HEK293T (cell line): ENCODE measurements around the gene AGK.

ENCODE experiments used
- FOXM1 ChIP-seq: fragments of 450-650 bp; IDR thresholded peaks from 2 replicates; pipeline ENCODE4 v1.6.1; 2017; ENCODE audit warnings: mild to moderate bottlenecking, borderline replicate concordance
- SP1 ChIP-seq: fragments of 450-650 bp; IDR thresholded peaks from 2 replicates; pipeline ENCODE4 v1.6.1; 2017

- TF ChIP-seq SP1 (no peak), FOXM1 (no peak)
Measured at GRCh38 chr7:141527076-141527475, 24.1 kb upstream of the AGK start.
